ENCODE data around the gene GARIN5A.

- TF ChIP-seq YBX1 (IDR thresholded peaks at IDR 0.05), result no peak
- TF ChIP-seq IRF1 (CRISPR knock-in tag; IDR thresholded peaks at IDR 0.05; ENCODE audit: borderline replicate concordance), result no peak
- no peak for TF ChIP-seq USF1 (CRISPR knock-in tag; IDR thresholded peaks at IDR 0.05)
- TF ChIP-seq HCFC1 (IDR thresholded peaks at IDR 0.05; ENCODE audit: low read depth, low read length), result no peak
- TF ChIP-seq RBM17 (IDR thresholded peaks at IDR 0.05; ENCODE audit: borderline replicate concordance, low read depth, low read length), result no peak
- no peak for TF ChIP-seq SREBF1 (IDR thresholded peaks at IDR 0.05; ENCODE audit: borderline replicate concordance, low read depth, low read length)
- no peak for TF ChIP-seq NFYB (IDR thresholded peaks at IDR 0.05; ENCODE audit: extremely low read depth, insufficient read length)
- no peak for TF ChIP-seq FOXA1 (IDR thresholded peaks at IDR 0.05; ENCODE audit: borderline replicate concordance)
- no peak for TF ChIP-seq CBX3 (IDR thresholded peaks at IDR 0.05; ENCODE audit: borderline replicate concordance in 1 of 2, low read length in 2 of 2)
- TF ChIP-seq CREBBP (IDR thresholded peaks at IDR 0.05; ENCODE audit: low read depth, low read length), result no peak
Observed at GRCh38 chr19:50482916-50483315, 6.3 kb upstream of the GARIN5A start.
